ENCODE results near the gene GIMAP2.
"Not testable (repeated sequence)": the region's sequence is repeated elsewhere in the genome, so short reads cannot be mapped to it uniquely, and the experiment has no call there.

DNA sequence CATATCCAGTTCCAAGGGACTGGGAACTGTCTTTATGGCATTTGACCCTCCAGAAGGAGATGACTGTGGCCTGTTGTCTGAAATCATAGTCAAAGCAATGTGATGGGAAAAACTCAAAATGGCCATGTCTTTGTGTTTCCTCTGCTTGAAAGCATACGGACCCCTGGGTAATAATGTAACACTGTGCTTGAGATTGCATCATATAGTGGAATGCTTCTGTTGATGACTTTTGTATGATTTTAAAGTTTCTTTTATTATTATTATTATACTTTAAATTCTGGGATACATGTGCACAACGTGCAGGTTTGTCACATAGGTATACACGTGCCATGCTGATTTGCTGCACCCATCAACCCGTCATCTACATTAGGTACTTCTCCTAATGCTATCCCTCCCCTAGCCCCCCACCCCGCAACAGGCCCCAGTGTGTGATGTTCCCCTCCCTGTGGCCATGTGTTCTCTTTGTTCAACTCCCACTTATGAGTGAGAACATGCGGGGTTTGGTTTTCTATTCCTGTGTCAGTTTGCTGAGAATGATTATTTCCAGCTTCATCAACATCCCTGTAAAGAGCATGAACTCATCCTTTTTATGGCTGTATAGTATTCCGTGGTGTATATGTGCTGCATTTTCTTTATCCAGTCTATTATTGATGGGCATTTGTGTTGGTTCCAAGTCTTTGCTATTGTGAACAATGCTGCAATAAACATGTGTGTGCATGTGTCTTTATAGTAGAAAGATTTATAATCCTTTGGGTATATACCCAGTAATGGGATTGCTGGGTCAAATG, 13.5 kb upstream of the GIMAP2 start:
- TF ChIP-seq IRF2 (CRISPR knock-in tag; IDR thresholded peaks at IDR 0.05); FOSL1 (tag; conservative IDR thresholded peaks at IDR 0.05): not testable (repeated sequence)
- TF ChIP-seq, protein P1, sequence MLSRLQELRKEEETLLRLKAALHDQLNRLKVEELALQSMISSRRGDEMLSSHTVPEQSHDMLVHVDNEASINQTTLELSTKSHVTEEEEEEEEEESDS (CRISPR knock-in tag; IDR thresholded peaks at IDR 0.05), result not testable (repeated sequence)

All from K562 (cell line).